Measurements from ENCODE around the gene ZG16.
"Not testable (repeated sequence)": the region's sequence is repeated elsewhere in the genome, so short reads cannot be mapped to it uniquely, and the experiment has no call there.

ZG16 gene

GRCh38 chr16:29787155-29787554, 9.1 kb downstream of the ZG16 start:
- DNase-seq (ENCODE audit: low read depth in 2 of 2): not testable (repeated sequence)

DNA sequence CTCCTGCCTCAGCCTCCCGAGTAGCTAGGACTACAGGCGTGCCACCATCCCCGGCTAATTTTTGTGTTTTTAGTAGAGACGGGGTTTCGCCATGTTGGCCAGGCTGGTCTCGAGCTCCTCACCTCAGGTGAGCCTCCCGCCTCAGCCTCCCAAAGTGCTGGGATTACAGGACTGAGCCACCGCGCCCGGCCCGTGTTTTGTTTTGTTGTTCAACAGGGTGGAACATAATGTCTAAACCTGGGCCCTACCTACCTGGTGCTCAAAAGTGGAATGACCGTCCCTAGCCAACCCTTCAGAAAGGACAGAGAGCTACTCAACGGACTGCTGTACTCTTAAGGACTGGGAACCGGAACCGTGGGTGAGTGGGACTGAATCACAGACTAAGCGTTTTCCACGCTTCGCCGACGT, 11.7 kb downstream of the ZG16 start:
- no peak for DNase-seq (ENCODE audit: low read depth in 2 of 2)

- peak; percentile 100 for DNase-seq (ENCODE audit: low read depth in 2 of 2)
Measured at GRCh38 chr16:29790183-29790948, 12.3 kb downstream of the ZG16 start, which contains the start of gene KIF22. Gene KIF22, plus strand, starts transcription at chr16:29790751. Its CDS starts 9 bp downstream, at chr16:29790760.

- DNase-seq (ENCODE audit: low read depth in 2 of 2): no peak
Measured at GRCh38 chr16:29790949-29791844, 13.1 kb downstream of the ZG16 start.

- no peak for DNase-seq (ENCODE audit: low read depth in 2 of 2)
Measured at GRCh38 chr16:29791845-29792807, 14.1 kb downstream of the ZG16 start.

DNA sequence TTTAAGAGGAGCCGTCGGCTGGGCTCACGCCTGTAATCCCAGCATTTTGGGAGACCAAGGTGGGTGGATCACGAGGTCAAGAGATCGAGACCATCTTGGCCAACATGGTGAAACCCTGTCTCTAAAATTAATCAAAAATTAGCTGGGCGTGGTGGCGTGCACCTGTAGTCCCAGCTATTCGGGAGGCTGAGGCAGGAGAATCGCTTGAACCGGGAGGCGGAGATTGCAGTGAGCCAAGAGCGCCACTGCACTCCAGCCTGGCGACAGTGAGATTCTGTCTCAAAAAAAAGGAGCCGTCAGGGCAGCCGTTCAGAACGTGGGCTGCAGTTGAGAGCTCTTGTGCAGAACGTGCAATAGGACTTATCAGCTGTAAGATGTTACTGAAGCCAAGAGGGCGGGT, 15.1 kb downstream of the ZG16 start:
- not testable (repeated sequence) for DNase-seq (ENCODE audit: low read depth in 2 of 2)

DNA sequence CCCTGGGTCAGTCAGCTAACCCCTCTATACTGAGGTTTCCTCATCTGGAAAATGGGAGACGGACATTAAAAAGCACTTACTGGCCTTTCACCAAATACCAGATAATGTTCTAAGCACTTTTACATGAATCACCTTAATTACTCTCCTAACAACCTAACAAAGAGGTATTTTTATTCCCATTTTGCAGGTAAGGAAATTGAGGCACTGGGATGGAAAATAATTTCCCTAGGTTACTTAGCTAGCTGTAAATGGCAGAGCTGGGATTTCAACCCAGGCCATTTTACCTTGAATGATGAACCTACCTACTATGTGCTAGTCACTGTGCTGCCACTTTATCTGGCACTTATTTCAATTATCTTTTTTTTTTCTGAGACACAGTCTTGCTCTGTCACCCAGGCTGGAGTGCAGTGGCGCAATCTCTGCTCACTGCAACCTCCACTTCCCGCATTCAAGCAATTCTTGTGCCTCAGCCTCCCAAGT, 16.2 kb downstream of the ZG16 start:
- DNase-seq (ENCODE audit: low read depth in 2 of 2): no peak

DNA sequence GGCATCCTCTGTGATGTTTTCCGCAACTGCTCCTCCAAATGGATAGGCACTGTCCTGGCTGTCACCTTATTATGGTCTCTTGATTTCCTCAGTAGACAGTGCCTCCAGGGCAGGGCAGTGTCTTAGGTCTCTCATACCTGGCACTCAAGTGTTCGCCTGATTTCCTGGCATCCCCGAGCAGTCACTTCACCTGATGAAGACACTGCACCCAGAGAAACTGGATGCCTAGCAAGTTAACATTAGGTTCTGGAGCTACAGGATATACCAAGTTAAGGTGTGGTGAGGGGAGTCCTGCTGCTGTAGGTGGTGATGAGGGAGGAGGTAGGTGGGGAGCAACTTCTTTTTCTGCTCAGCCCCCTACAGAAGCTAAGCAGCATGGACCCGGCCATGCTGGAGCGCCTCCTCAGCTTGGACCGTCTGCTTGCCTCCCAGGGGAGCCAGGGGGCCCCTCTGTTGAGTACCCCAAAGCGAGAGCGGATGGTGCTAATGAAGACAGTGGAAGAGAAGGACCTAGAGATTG, 24.4 kb downstream of the ZG16 start:
- no peak for DNase-seq (ENCODE audit: low read depth in 2 of 2)

- no peak for DNase-seq (ENCODE audit: low read depth in 2 of 2)
Measured at GRCh38 chr16:29804020-29804419, 26.0 kb downstream of the ZG16 start.

GRCh38 chr16:29804455-29805231, 26.6 kb downstream of the ZG16 start:
- DNase-seq (ENCODE audit: low read depth in 2 of 2): no peak

- DNase-seq (ENCODE audit: low read depth in 2 of 2): peak; percentile 92 to 96
Measured at GRCh38 chr16:29805232-29806098, 27.4 kb downstream of the ZG16 start.

DNA sequence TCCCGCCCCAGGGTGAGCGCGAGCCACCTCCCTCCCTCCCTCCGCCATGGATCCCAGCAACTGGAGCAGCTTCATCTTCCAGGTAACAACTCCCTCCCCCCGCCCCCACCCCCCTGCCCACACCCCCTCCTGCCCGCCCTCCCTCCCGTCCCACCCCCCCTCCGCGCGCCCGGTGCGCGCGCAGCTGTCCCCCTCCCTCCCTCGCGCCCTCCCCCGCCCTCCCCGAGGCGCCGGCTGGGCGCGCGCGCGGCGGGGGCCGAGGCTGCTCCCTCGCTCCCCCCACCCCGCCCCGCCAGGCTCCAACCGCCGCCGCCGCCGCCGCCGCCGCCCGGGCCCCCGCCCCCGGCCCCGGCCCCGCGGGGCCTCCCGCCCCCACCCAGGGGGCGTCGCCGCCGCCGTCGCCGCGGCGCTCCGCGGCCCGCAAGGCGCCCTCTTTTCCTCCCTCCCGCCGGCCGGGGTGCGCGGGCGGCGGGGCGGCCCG, 28.1 kb downstream of the ZG16 start, which contains the start of gene MAZ:
TSS of gene MAZ (plus strand) at position 431 of the 481 bp plus-strand sequence. CDS start 173 bp downstream, outside the sequence.
- DNase-seq (ENCODE audit: low read depth in 2 of 2): peak in 1 of 2 donors; percentile 62

- DNase-seq (ENCODE audit: low read depth in 2 of 2): no peak
Measured at GRCh38 chr16:29806641-29807425, 28.8 kb downstream of the ZG16 start.

- peak; percentile 68 to 73 for DNase-seq (ENCODE audit: low read depth in 2 of 2)
Measured at GRCh38 chr16:29807426-29808218, 29.6 kb downstream of the ZG16 start.

DNA sequence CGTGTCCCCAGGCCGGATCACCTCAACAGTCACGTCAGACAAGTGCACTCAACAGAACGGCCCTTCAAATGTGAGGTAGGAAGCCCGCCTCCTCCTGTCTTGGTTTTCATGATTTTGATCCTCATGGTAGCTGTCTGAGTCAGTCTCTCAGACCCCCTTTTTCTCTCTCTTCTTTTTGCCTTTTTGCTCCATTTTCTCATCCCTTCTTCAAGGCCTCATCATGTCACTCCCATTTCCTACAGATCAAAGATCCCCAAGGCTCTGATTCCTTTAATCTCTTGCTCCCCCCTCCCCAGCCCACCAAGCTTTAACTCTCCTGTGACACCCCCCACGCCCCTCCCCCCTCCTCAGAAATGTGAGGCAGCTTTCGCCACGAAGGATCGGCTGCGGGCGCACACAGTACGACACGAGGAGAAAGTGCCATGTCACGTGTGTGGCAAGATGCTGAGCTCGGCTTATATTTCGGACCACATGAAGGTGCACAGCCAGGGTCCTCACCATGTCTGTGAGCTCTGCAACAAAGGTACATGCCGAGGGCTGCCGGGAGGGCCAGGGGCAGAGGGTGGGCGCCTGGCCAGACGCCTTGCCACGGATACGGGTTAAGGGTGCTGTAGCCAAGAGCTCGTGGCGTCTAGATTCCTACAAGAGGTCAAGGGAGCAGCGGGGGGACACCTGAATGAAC, 30.3 kb downstream of the ZG16 start:
- no peak for DNase-seq (ENCODE audit: low read depth in 2 of 2)

GRCh38 chr16:29809031-29809747, 31.1 kb downstream of the ZG16 start:
- no peak for DNase-seq (ENCODE audit: low read depth in 2 of 2)

All from stimulated activated CD8-positive, alpha-beta memory T cell treated with anti-CD3 and anti-CD28 coated beads, Interleukin-2, amount 100 ng/mL, for 1 hour (primary cell).